Kidney epithelial cell (primary cell): Measurements from ENCODE around the gene GPATCH8. TPM values are rescaled to one million over a fixed set of nuclear protein-coding genes. Genes with fewer than 3 reads are reported as not detected.

Source experiments
- DNase-seq: peaks from one replicate; pipeline ENCODE4 v3.0.0-alpha.2; 2010; ENCODE audit warnings: low read depth
- H3K27me3 ChIP-seq: 2 replicates; pipeline ENCODE4 v1.6.0; 2011; ENCODE audit warnings: low read length; ENCODE audit not compliant: control insufficient read depth, insufficient read depth
- H3K36me3 ChIP-seq: 2 replicates; pipeline ENCODE4 v1.5.1; 2011; ENCODE audit warnings: low read length; ENCODE audit not compliant: control insufficient read depth, insufficient read depth
- H3K4me3 ChIP-seq: 2 replicates; pipeline ENCODE4 v1.5.1; 2011; ENCODE audit warnings: low read depth, mild to moderate bottlenecking, control low read depth, low read length
- CTCF ChIP-seq: IDR thresholded peaks from 2 replicates; pipeline ENCODE4 v1.5.1; 2011; ENCODE audit warnings: mild to moderate bottlenecking, moderate library complexity, low read length, control low read depth, inconsistent platforms; ENCODE audit not compliant: insufficient read depth, poor library complexity, severe bottlenecking
- total RNA-seq: library from RNA; depleted of rRNA; stranded (reverse); fragments of >200 nt; gene quantifications from 2 replicates; pipeline ENCODE4 v1.2.3, GENCODE V29; 2015

GPATCH8 gene
- total RNA-seq, 1 donor from 2014 or later, result 34.9 TPM

GRCh38 chr17:44383861-44384260, 119.3 kb downstream of the GPATCH8 start:
- H3K36me3 ChIP-seq, result no peaks in the 10 kb centered on the region
- no peak for TF ChIP-seq CTCF
- H3K4me3 ChIP-seq, result no peak overlapping the region
- DNase-seq, result no peak
- peaks cover 34% of the 10 kb centered on the region for H3K27me3 ChIP-seq

- peaks cover 36% of the 10 kb centered on the region for H3K27me3 ChIP-seq
- no peaks in the 10 kb centered on the region for H3K36me3 ChIP-seq
- TF ChIP-seq CTCF, result no peak
- no peak for DNase-seq
- H3K4me3 ChIP-seq, result no peak overlapping the region
Observed at GRCh38 chr17:44383363-44383762, 119.8 kb downstream of the GPATCH8 start.

GRCh38 chr17:44382917-44383316, 120.3 kb downstream of the GPATCH8 start:
- no peak overlapping the region for H3K4me3 ChIP-seq
- peaks cover 37% of the 10 kb centered on the region for H3K27me3 ChIP-seq
- TF ChIP-seq CTCF, result no peak
- no peaks in the 10 kb centered on the region for H3K36me3 ChIP-seq
- no peak for DNase-seq

GRCh38 chr17:44381810-44382305, 121.3 kb downstream of the GPATCH8 start:
- Histone ChIP-seq H3K36me3 (no peaks in the 10 kb centered on the region), H3K27me3 (peaks cover 37% of the 10 kb centered on the region), H3K4me3 (no peak overlapping the region)
- DNase-seq, result no peak
- no peak for TF ChIP-seq CTCF

- H3K4me3 ChIP-seq, result no peak overlapping the region
- H3K36me3 ChIP-seq, result no peaks in the 10 kb centered on the region
- H3K27me3 ChIP-seq, result peaks cover 34% of the 10 kb centered on the region
- no peak for DNase-seq
- no peak for TF ChIP-seq CTCF
Observed at GRCh38 chr17:44380767-44381166, 122.4 kb downstream of the GPATCH8 start.

GRCh38 chr17:44379887-44380286, 123.3 kb downstream of the GPATCH8 start:
- Histone ChIP-seq H3K4me3 (no peak overlapping the region), H3K27me3 (peaks cover 25% of the 10 kb centered on the region), H3K36me3 (no peaks in the 10 kb centered on the region)
- no peak for DNase-seq
- no peak for TF ChIP-seq CTCF
